GM12878 (cell line): ENCODE measurements around the gene PAK5.

Source experiments
- BACH1 ChIP-seq: fragments of 450-650 bp; IDR thresholded peaks from 2 replicates; pipeline ENCODE4 v1.6.1; 2017; ENCODE audit warnings: mild to moderate bottlenecking, borderline replicate concordance
- BRCA1 ChIP-seq: IDR thresholded peaks from 2 replicates; pipeline ENCODE4 v1.6.1; 2011; ENCODE audit warnings: low read depth, low read length, improper control_type of control experiment
- CREB1 ChIP-seq: IDR thresholded peaks from 2 replicates; pipeline ENCODE4 v1.6.1; 2012; ENCODE audit warnings: low read depth, mild to moderate bottlenecking, inconsistent platforms
- EZH2 ChIP-seq: IDR thresholded peaks from 2 replicates; pipeline ENCODE4 v1.6.1; 2012; ENCODE audit warnings: low read depth, mild to moderate bottlenecking, control low read depth, inconsistent platforms, low read length, borderline replicate concordance; ENCODE audit not compliant: control insufficient read depth
- GABPA ChIP-seq: IDR thresholded peaks from 2 replicates; pipeline ENCODE4 v1.6.1; 2014; ENCODE audit warnings: antibody characterized with exemption, low read depth, mild to moderate bottlenecking, inconsistent platforms
- LARP7 ChIP-seq: fragments of 450-650 bp; IDR thresholded peaks from 2 replicates; pipeline ENCODE4 v1.6.1; 2017; ENCODE audit warnings: mild to moderate bottlenecking
- MEF2A ChIP-seq: IDR thresholded peaks from 2 replicates; pipeline ENCODE4 v1.6.1; 2011; ENCODE audit warnings: low read depth, mild to moderate bottlenecking, low read length, moderate library complexity; ENCODE audit not compliant: insufficient read depth
- MYC ChIP-seq: IDR thresholded peaks from 2 replicates; pipeline ENCODE4 v1.6.1; 2011; ENCODE audit warnings: mild to moderate bottlenecking, low read length, moderate library complexity, inconsistent platforms; ENCODE audit not compliant: insufficient read depth, insufficient replicate concordance, insufficient read length, severe bottlenecking
- NFYB ChIP-seq: IDR thresholded peaks from 2 replicates; pipeline ENCODE4 v1.6.1; 2011; ENCODE audit warnings: low read depth, mild to moderate bottlenecking, low read length, improper control_type of control experiment, moderate library complexity; ENCODE audit not compliant: insufficient read depth
- SIX5 ChIP-seq: IDR thresholded peaks from 2 replicates; pipeline ENCODE4 v1.6.1; 2011; ENCODE audit warnings: mild to moderate bottlenecking, low read depth, low read length, moderate library complexity; ENCODE audit not compliant: severe bottlenecking
- TF ChIP-seq, protein P1 (sequence below): IDR thresholded peaks from 2 replicates; pipeline ENCODE4 v1.6.1; 2011; ENCODE audit warnings: mild to moderate bottlenecking, low read depth, low read length, moderate library complexity; ENCODE audit not compliant: insufficient replicate concordance
- TF ChIP-seq, protein P2 (sequence below): IDR thresholded peaks from 2 replicates; pipeline ENCODE4 v1.6.1; 2011; ENCODE audit warnings: borderline replicate concordance, low read depth, mild to moderate bottlenecking, moderate library complexity, mixed read lengths, low read length; ENCODE audit not compliant: insufficient read depth; ENCODE audit errors: extremely low read length
- TF ChIP-seq, protein P3 (sequence below): IDR thresholded peaks from 2 replicates; pipeline ENCODE4 v1.6.1; 2011; ENCODE audit warnings: low read depth, mild to moderate bottlenecking, low read length, moderate library complexity, borderline replicate concordance; ENCODE audit errors: extremely low read depth

DNA sequence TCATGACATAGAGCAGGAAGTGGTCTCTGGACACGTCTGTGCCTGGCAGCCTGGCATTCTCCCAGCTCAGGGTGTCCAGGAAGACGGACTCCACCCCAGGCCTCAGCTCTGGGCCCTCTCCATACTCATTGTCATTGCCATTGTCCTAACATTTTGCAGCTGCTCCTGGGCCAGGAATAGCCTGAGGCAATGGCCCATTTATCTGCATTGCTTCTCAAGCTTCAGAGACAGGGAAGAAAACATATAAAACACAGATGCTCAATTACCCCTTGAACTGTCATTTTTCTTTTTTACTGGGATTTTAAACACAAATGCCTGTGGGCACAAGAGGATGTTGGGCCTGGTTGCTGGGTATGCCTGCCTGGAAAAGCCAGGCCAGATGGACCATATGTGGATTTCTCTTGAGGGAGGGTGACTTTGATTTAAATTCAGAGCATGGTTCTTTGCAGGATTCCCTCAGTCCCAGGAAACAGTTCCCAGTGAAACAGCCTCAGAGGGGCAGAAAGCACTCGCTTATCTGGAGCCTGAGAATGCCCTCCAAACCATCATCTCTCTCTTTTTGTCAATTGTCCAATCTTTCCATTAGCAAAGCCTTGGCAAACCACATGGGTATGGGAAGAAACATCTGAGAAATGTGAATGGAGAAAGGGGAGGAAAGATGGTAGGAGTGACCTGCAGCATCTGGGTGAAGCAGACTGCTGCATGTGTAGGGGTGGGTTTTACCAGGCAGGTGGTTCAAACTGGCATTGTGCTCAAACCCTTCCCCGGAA lies 306.6 kb downstream of the PAK5 start:
- TF ChIP-seq EZH2, result no peak
- TF ChIP-seq SIX5, result no peak
- TF ChIP-seq, protein P1, sequence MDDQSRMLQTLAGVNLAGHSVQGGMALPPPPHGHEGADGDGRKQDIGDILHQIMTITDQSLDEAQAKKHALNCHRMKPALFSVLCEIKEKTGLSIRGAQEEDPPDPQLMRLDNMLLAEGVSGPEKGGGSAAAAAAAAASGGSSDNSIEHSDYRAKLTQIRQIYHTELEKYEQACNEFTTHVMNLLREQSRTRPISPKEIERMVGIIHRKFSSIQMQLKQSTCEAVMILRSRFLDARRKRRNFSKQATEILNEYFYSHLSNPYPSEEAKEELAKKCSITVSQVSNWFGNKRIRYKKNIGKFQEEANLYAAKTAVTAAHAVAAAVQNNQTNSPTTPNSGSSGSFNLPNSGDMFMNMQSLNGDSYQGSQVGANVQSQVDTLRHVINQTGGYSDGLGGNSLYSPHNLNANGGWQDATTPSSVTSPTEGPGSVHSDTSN, result no peak
- no peak for TF ChIP-seq MEF2A
- TF ChIP-seq, protein P2, sequence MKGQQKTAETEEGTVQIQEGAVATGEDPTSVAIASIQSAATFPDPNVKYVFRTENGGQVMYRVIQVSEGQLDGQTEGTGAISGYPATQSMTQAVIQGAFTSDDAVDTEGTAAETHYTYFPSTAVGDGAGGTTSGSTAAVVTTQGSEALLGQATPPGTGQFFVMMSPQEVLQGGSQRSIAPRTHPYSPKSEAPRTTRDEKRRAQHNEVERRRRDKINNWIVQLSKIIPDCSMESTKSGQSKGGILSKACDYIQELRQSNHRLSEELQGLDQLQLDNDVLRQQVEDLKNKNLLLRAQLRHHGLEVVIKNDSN, result no peak
- no peak for TF ChIP-seq MYC
- TF ChIP-seq CREB1, result no peak
- TF ChIP-seq NFYB, result no peak
- no peak for TF ChIP-seq LARP7
- no peak for TF ChIP-seq GABPA
- TF ChIP-seq BACH1, result no peak
- TF ChIP-seq, protein P3, sequence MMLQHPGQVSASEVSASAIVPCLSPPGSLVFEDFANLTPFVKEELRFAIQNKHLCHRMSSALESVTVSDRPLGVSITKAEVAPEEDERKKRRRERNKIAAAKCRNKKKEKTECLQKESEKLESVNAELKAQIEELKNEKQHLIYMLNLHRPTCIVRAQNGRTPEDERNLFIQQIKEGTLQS, result no peak
- TF ChIP-seq BRCA1, result no peak
